Caco-2 (cell line): Measurements from ENCODE around the gene SDHC. TPM values are rescaled to one million over a fixed set of nuclear protein-coding genes. Genes with fewer than 3 reads are reported as not detected.

ENCODE experiments used
- BruUV-seq: library from RNA; stranded (reverse); fragments of 400-500 nt; replicated peaks from 2 replicates; lab custom pipeline; 2021; lab: Mats Ljungman, UMichigan
- CTCF ChIA-PET: fragments of 300-600 bp; sonication (Branson Sonifier 250); formaldehyde crosslinking; loops from one replicate; lab custom pipeline; 2022; ENCODE audit warnings: antibody characterized with exemption; lab: Charles Lee
- POLR2A ChIA-PET: fragments of 300-600 bp; sonication (Branson Sonifier 250); formaldehyde crosslinking; loops from one replicate; lab custom pipeline; 2022; ENCODE audit warnings: antibody characterized with exemption; lab: Charles Lee
- DNase-seq, 2 experiments: peaks; one replicate each; pipeline versions ENCODE4 v3.0.0 to v3.0.0-alpha.2; 2020 to 2022
- H3K27me3 ChIP-seq: replicated peaks from 2 replicates; pipeline ENCODE4 v1.6.0; 2011; ENCODE audit warnings: low read length; ENCODE audit not compliant: control insufficient read depth, insufficient read depth
- H3K36me3 ChIP-seq: 2 replicates; pipeline ENCODE4 v1.5.1; 2011; ENCODE audit warnings: low read length; ENCODE audit not compliant: control insufficient read depth, insufficient read depth
- H3K4me1 ChIP-seq: fragments of 250-450 bp; sonication (Bioruptor Pico); 2 replicates; pipeline ENCODE4 v1.5.1; 2020; ENCODE audit warnings: mild to moderate bottlenecking
- H3K4me3 ChIP-seq: 2 replicates; pipeline ENCODE4 v1.5.1; 2011; ENCODE audit warnings: low read depth, mild to moderate bottlenecking, control low read depth, low read length
- H3K9me3 ChIP-seq: fragments of 250-450 bp; sonication (Bioruptor Pico); 2 replicates; pipeline ENCODE4 v1.5.1; 2020; ENCODE audit warnings: mild to moderate bottlenecking, moderate library complexity
- H3K27ac Mint-ChIP-seq: one replicate; pipeline ENCODE4 v1.8.0; 2022; ENCODE audit warnings: mixed read lengths; ENCODE audit not compliant: unreplicated experiment
- H3K27me3 Mint-ChIP-seq: one replicate; pipeline ENCODE4 v1.8.0; 2022; ENCODE audit warnings: mixed read lengths; ENCODE audit not compliant: insufficient read depth, unreplicated experiment
- H3K36me3 Mint-ChIP-seq: one replicate; pipeline ENCODE4 v1.8.0; 2022; ENCODE audit warnings: mild to moderate bottlenecking, mixed read lengths; ENCODE audit not compliant: insufficient read depth, unreplicated experiment
- H3K4me1 Mint-ChIP-seq: one replicate; pipeline ENCODE4 v1.8.0; 2022; ENCODE audit warnings: low read depth, mixed read lengths; ENCODE audit not compliant: unreplicated experiment
- H3K4me3 Mint-ChIP-seq: one replicate; pipeline ENCODE4 v1.8.0; 2022; ENCODE audit warnings: mild to moderate bottlenecking, moderate library complexity, mixed read lengths; ENCODE audit not compliant: unreplicated experiment
- H3K9me3 Mint-ChIP-seq: one replicate; pipeline ENCODE4 v1.8.0; 2022; ENCODE audit warnings: mixed read lengths; ENCODE audit not compliant: unreplicated experiment
- CTCF ChIP-seq, 2 experiments: fragments of 200-600 bp in 1 of 2; IDR thresholded peaks; 1 replicate in 1 of 2; 2 replicates in 1 of 2; pipeline versions ENCODE4 v1.5.1 to v1.8.0; 2011 to 2022; ENCODE audit warnings: antibody characterized with exemption in 1 of 2, control low read depth in 1 of 2, inconsistent platforms in 1 of 2, low read depth in 1 of 2, low read length in 1 of 2, mild to moderate bottlenecking in 1 of 2, moderate library complexity in 1 of 2; ENCODE audit not compliant: insufficient read depth in 1 of 2, severe bottlenecking in 1 of 2, unreplicated experiment in 1 of 2
- intact Hi-C: fragments of 100-400 bp; cut with micrococcal nuclease; formaldehyde crosslinking; loops from one replicate; pipeline ENCODE4 v1.10.0; 2022; ENCODE audit not compliant: unreplicated experiment
- total RNA-seq: library from RNA; stranded (reverse); gene quantifications from 2 replicates; pipeline ENCODE4 v1.2.3, GENCODE V29; 2022

SDHC gene
- total RNA-seq, 1 experiment from 2014 or later, result 261 TPM

- intact Hi-C loops, result no loop called here
- POLR2A ChIA-PET, result no interaction called here
- peaks cover 47% of the 10 kb centered on the region for H3K36me3 Mint-ChIP-seq
These were observed 45.1 kb downstream of the SDHC start for GRCh38 chr1:161359291-161359690.

GRCh38 chr1:161364332-161364731 is 50.2 kb downstream of the SDHC start:
- Mint-ChIP-seq H3K36me3 (peaks cover 47% of the 10 kb centered on the region), H3K9me3 (no peaks in the 10 kb centered on the region), H3K4me1 (no peaks in the 10 kb centered on the region), H3K4me3 (no peak overlapping the region), H3K27me3 (no peaks in the 10 kb centered on the region), H3K27ac (no peak overlapping the region)
- no TSS peak for BruUV-seq
- CTCF ChIA-PET, result no interaction called here
- intact Hi-C loops, result no loop called here
- Histone ChIP-seq H3K9me3 (no peaks in the 10 kb centered on the region), H3K4me3 (no peak overlapping the region), H3K36me3 (no peaks in the 10 kb centered on the region; the same call in 1 of the 2 replicates), H3K4me1 (no peaks in the 10 kb centered on the region), H3K27me3 (no peaks in the 10 kb centered on the region)
- POLR2A ChIA-PET, result no interaction called here
- no peak for DNase-seq
- TF ChIP-seq CTCF (IDR thresholded peaks at IDR 0.05; ENCODE audit: insufficient read depth in 1 of 2, low read depth in 1 of 2, low read length in 1 of 2, severe bottlenecking in 1 of 2, unreplicated experiment in 1 of 2), result no peak

More at GRCh38 chr1:161359291-161359690, 45.1 kb downstream of the SDHC start:
- H3K27me3 Mint-ChIP-seq, result no peaks in the 10 kb centered on the region
- H3K27ac Mint-ChIP-seq, result no peak overlapping the region
- no peaks in the 10 kb centered on the region for H3K9me3 Mint-ChIP-seq
- no peaks in the 10 kb centered on the region for H3K4me1 ChIP-seq
- no peaks in the 10 kb centered on the region for H3K9me3 ChIP-seq
- no peaks in the 10 kb centered on the region; the same call in 1 of the 2 replicates for H3K36me3 ChIP-seq
- TF ChIP-seq CTCF (IDR thresholded peaks at IDR 0.05; ENCODE audit: insufficient read depth in 1 of 2, low read depth in 1 of 2, low read length in 1 of 2, severe bottlenecking in 1 of 2, unreplicated experiment in 1 of 2), result no peak
- no peak overlapping the region for H3K4me3 Mint-ChIP-seq
- CTCF ChIA-PET, result no interaction called here
- no peak overlapping the region for H3K4me3 ChIP-seq
- no peaks in the 10 kb centered on the region for H3K4me1 Mint-ChIP-seq
- no peaks in the 10 kb centered on the region for H3K27me3 ChIP-seq
- BruUV-seq, result no TSS peak
- DNase-seq, result no peak

GRCh38 chr1:161365207-161365606 is 51.0 kb downstream of the SDHC start:
- peaks cover 47% of the 10 kb centered on the region for H3K36me3 Mint-ChIP-seq
- H3K4me3 Mint-ChIP-seq, result no peak overlapping the region
- no peaks in the 10 kb centered on the region for H3K4me1 Mint-ChIP-seq
- no peak for TF ChIP-seq CTCF (IDR thresholded peaks at IDR 0.05; ENCODE audit: insufficient read depth in 1 of 2, low read depth in 1 of 2, low read length in 1 of 2, severe bottlenecking in 1 of 2, unreplicated experiment in 1 of 2)
- H3K27ac Mint-ChIP-seq, result no peak overlapping the region
- no peaks in the 10 kb centered on the region for H3K9me3 Mint-ChIP-seq
- H3K9me3 ChIP-seq, result no peaks in the 10 kb centered on the region
- intact Hi-C loops, result no loop called here
- BruUV-seq, result no TSS peak
- H3K27me3 ChIP-seq, result no peaks in the 10 kb centered on the region
- H3K4me1 ChIP-seq, result no peaks in the 10 kb centered on the region
- H3K4me3 ChIP-seq, result no peak overlapping the region
- ChIA-PET POLR2A (no interaction called here), CTCF (no interaction called here)
- DNase-seq, result no peak
- H3K36me3 ChIP-seq, result no peaks in the 10 kb centered on the region; the same call in 1 of the 2 replicates
- H3K27me3 Mint-ChIP-seq, result no peaks in the 10 kb centered on the region
